A549 (cell line): ENCODE data around the gene HSPB1. TPM values are rescaled to one million over a fixed set of nuclear protein-coding genes. Genes with fewer than 3 reads are reported as not detected.
A peak's percentile ranks its signal among the peaks of the same experiment; 100 is the strongest.

Source experiments
- ATAC-seq, 2 experiments: fragments of 200-7000 bp in 1 of 2; fragments of >200 bp in 1 of 2; cut with Nextera tagmentation in 1 of 2; cut with Tn5 transposase in 1 of 2; 3 replicates each; pipeline versions ENCODE4 v1.8.0 to v1.9.1; 2018 to 2020; ENCODE audit warnings: mild to moderate bottlenecking in 1 of 2, moderate library complexity in 1 of 2
- CTCF ChIA-PET: fragments of 300-600 bp; sonication (Branson Sonifier 250); formaldehyde crosslinking; extraction: SDS; loops from one replicate; lab custom pipeline; 2021; ENCODE audit warnings: antibody characterized with exemption, inconsistent platforms; lab: Yijun Ruan, JAX
- POLR2A ChIA-PET: fragments of 350-600 bp; formaldehyde crosslinking; extraction: SDS; loops from one replicate; lab custom pipeline; 2021; ENCODE audit warnings: antibody characterized with exemption, inconsistent platforms; lab: Yijun Ruan, JAX
- DNase-seq, 2 experiments: peaks; one replicate each; pipeline versions ENCODE4 v3.0.0 to v3.0.0-alpha.2; 2011 to 2016; ENCODE audit warnings: low read depth in 1 of 2, low spot score in 1 of 2
- FAIRE-seq: peaks from 2 replicates; lab custom pipeline; 2011; peaks lifted over from hg19 to GRCh38; lab: Jason Lieb, UNC
- H3K27ac ChIP-seq, 2 experiments: fragments of >200 bp; sonication (Bioruptor Twin); formaldehyde crosslinking; 3 replicates each; pipeline ENCODE4 v1.5.1; 2016 to 2017
- H3K4me1 ChIP-seq: fragments of >200 bp; sonication (Bioruptor Twin); formaldehyde crosslinking; 3 replicates; pipeline ENCODE4 v1.6.1; 2016
- H3K4me2 ChIP-seq: fragments of >200 bp; sonication (Bioruptor Twin); formaldehyde crosslinking; 3 replicates; pipeline ENCODE4 v1.6.1; 2016
- H3K4me3 ChIP-seq: fragments of >200 bp; sonication (Bioruptor Twin); formaldehyde crosslinking; 3 replicates; pipeline ENCODE4 v1.5.1; 2016
- H3K9me3 ChIP-seq: fragments of >200 bp; sonication (Bioruptor Twin); formaldehyde crosslinking; 3 replicates; pipeline ENCODE4 v1.6.1; 2016
- BCL3 ChIP-seq: fragments of >200 bp; sonication (Bioruptor Twin); formaldehyde crosslinking; IDR thresholded peaks from 3 replicates; pipeline ENCODE4 v1.6.1; 2016
- CBX2 ChIP-seq: fragments of 200-600 bp; sonication (generic); IDR thresholded peaks from 2 replicates; pipeline ENCODE4 v1.6.1; 2016; ENCODE audit warnings: low read depth, mild to moderate bottlenecking, borderline replicate concordance
- CEBPB ChIP-seq, 2 experiments: fragments of >200 bp in 1 of 2; sonication (Bioruptor Twin) in 1 of 2; formaldehyde crosslinking in 1 of 2; IDR thresholded peaks; 2 replicates each; pipeline ENCODE4 v1.6.1; 2012 to 2016
- EHMT2 ChIP-seq: fragments of 200-600 bp; sonication (generic); IDR thresholded peaks from 2 replicates; pipeline ENCODE4 v1.6.1; 2016; ENCODE audit warnings: antibody characterized with exemption, low read depth, mild to moderate bottlenecking, moderate library complexity
- ELK1 ChIP-seq: fragments of 150-350 bp; IDR thresholded peaks from 2 replicates; pipeline ENCODE4 v1.6.1; 2014; ENCODE audit warnings: low read depth, mild to moderate bottlenecking, low read length
- FOSL2 ChIP-seq, 2 experiments: fragments of 450-650 bp in 1 of 2; fragments of >200 bp in 1 of 2; sonication (Bioruptor Twin) in 1 of 2; formaldehyde crosslinking; IDR thresholded peaks; 2 replicates each; pipeline versions ENCODE4 v1.5.0 to v1.6.1; 2016 to 2020; ENCODE audit warnings: mild to moderate bottlenecking in 1 of 2, moderate library complexity in 1 of 2
- FOXS1 ChIP-seq: fragments of 250-450 bp; sonication (Bioruptor Pico); IDR thresholded peaks from 2 replicates; pipeline ENCODE4 v1.5.0; 2020; ENCODE audit warnings: mild to moderate bottlenecking, moderate library complexity
- GATA3 ChIP-seq: IDR thresholded peaks from 2 replicates; pipeline ENCODE4 v1.6.1; 2012; ENCODE audit warnings: borderline replicate concordance
- HDAC2 ChIP-seq: fragments of 200-600 bp; sonication (generic); IDR thresholded peaks from 2 replicates; pipeline ENCODE4 v1.6.1; 2016
- HES2 ChIP-seq: fragments of >200 bp; sonication (Bioruptor Twin); formaldehyde crosslinking; IDR thresholded peaks from 2 replicates; pipeline ENCODE4 v1.6.1; 2016
- HMGXB4 ChIP-seq: fragments of 250-450 bp; sonication (Bioruptor Pico); IDR thresholded peaks from 2 replicates; pipeline ENCODE4 v1.5.0; 2021; ENCODE audit warnings: mild to moderate bottlenecking, moderate library complexity, borderline replicate concordance
- HOXB5 ChIP-seq: fragments of 250-450 bp; sonication (Bioruptor Pico); IDR thresholded peaks from 2 replicates; pipeline ENCODE4 v1.5.0; 2020; ENCODE audit warnings: mild to moderate bottlenecking, moderate library complexity
- MAFK ChIP-seq: fragments of 450-650 bp; IDR thresholded peaks from 2 replicates; pipeline ENCODE4 v1.6.1; 2014; ENCODE audit not compliant: partially characterized antibody
- MAX ChIP-seq: IDR thresholded peaks from 2 replicates; pipeline ENCODE4 v1.6.1; 2012
- NFE2L2 ChIP-seq: fragments of 150-350 bp; conservative IDR thresholded peaks from 2 replicates; pipeline ENCODE4 v1.6.1; 2014; ENCODE audit warnings: low read length
- NPAS2 ChIP-seq: fragments of 250-450 bp; sonication (Bioruptor Pico); IDR thresholded peaks from 2 replicates; pipeline ENCODE4 v1.8.0; 2022; ENCODE audit warnings: mild to moderate bottlenecking, moderate library complexity, borderline replicate concordance
- PBX3 ChIP-seq: IDR thresholded peaks from 2 replicates; pipeline ENCODE4 v1.6.1; 2012
- RAD21 ChIP-seq, 2 experiments: fragments of >200 bp in 1 of 2; sonication (Bioruptor Twin) in 1 of 2; formaldehyde crosslinking in 1 of 2; IDR thresholded peaks in 1 of 2; conservative IDR thresholded peaks in 1 of 2; 2 replicates in 1 of 2; 3 replicates in 1 of 2; pipeline ENCODE4 v1.6.1; 2012 to 2018; ENCODE audit warnings: inconsistent platforms in 1 of 2
- RARB ChIP-seq: fragments of 250-450 bp; sonication (Bioruptor Pico); IDR thresholded peaks from 2 replicates; pipeline ENCODE4 v1.8.0; 2021; ENCODE audit warnings: mild to moderate bottlenecking, moderate library complexity
- RFX5 ChIP-seq: fragments of 450-650 bp; IDR thresholded peaks from 2 replicates; pipeline ENCODE4 v1.7.1; 2014; ENCODE audit warnings: antibody characterized with exemption, mild to moderate bottlenecking, moderate library complexity
- ZNF302 ChIP-seq: fragments of 250-450 bp; sonication (Bioruptor Pico); IDR thresholded peaks from 2 replicates; pipeline ENCODE4 v1.9.0; 2021; ENCODE audit warnings: inconsistent platforms, mild to moderate bottlenecking, moderate library complexity
- WGBS: methylation state at CpG from one replicate; pipeline ENCODE4 v1.1.6; 2017; ENCODE audit errors: missing lambda C conversion rate; 5-methylcytosine and 5-hydroxymethylcytosine counted together
- polyA plus RNA-seq, 4 experiments: library from polyadenylated mRNA; depleted of rRNA in 3 of 4; stranded (reverse); fragments of >200 nt; fragmentation: RNase III in 1 of 4; extraction: RNeasy Plus Mini Kit Qiagen cat#74134 plus additional on column Dnase treatment in 1 of 4; gene quantifications; 2 replicates in 3 of 4; 3 replicates in 1 of 4; pipeline ENCODE4 v1.2.3, GENCODE V29; 2011 to 2017

The HSPB1 gene
- polyA plus RNA-seq, 2 of the 4 experiments (the other 2 are of a cell fraction): 209 to 620 TPM

- 53% methylated on average over 3 of the region's 3 CpGs for WGBS
- ATAC-seq (peak in 1 of 2 experiments; percentile 24; a peak in 3 of 6 replicates), FAIRE-seq (no peak), DNase-seq (no peak)
- peaks cover 92% of the 10 kb centered on the region for H3K4me1 ChIP-seq
- H3K4me3 ChIP-seq: no peak overlapping the region
- H3K4me2 ChIP-seq: peak overlapping the region; percentile 42
- ChIA-PET CTCF (interaction anchor here (1.3 to 2.2 kb wide), 3 partner anchors 10 to 15 kb away, joined by 3 to 7 read pairs (median 5); no protein-coding TSS in a partner anchor), POLR2A (no interaction called here)
- no peaks in the 10 kb centered on the region for H3K9me3 ChIP-seq
- TF ChIP-seq MAX (no peak), RFX5 (no peak), CBX2 (no peak), MAFK (peak; percentile 92), FOSL2 (IDR thresholded peaks at IDR 0.05) (no peak), FOSL2 (CRISPR knock-in tag; IDR thresholded peaks at IDR 0.05) (peak; percentile 25; the same call in 1 of the 2 replicates), NFE2L2 (peak; percentile 82)
- peak overlapping the region; percentile 61 to 79 for H3K27ac ChIP-seq
Measured at GRCh38 chr7:76340617-76341131, 38.2 kb downstream of the HSPB1 start.

- 92% methylated on average over 5 of the region's 5 CpGs for WGBS
- CTCF ChIA-PET: interaction anchor here (1.3 to 2.3 kb wide), 3 partner anchors 8 to 17 kb away, joined by 3 to 8 read pairs (median 5); partner anchors contain the start of gene YWHAG
Measured at GRCh38 chr7:76342222-76342621, 39.7 kb downstream of the HSPB1 start.

More at GRCh38 chr7:76342222-76342621, 39.7 kb downstream of the HSPB1 start:
- FAIRE-seq: no peak
- H3K4me3 ChIP-seq: no peak overlapping the region
- TF ChIP-seq RAD21 (conservative IDR thresholded peaks at IDR 0.05 in 1 of 2, IDR thresholded peaks at IDR 0.05 in 1 of 2) (no peak), ZNF302 (CRISPR knock-in tag) (no peak), ELK1 (no peak), HES2 (no peak), CEBPB (IDR thresholded peaks at IDR 0.05) (no peak), BCL3 (no peak), NPAS2 (no peak), HMGXB4 (CRISPR knock-in tag) (no peak), HOXB5 (CRISPR knock-in tag) (no peak), FOXS1 (CRISPR knock-in tag) (no peak), PBX3 (no peak), GATA3 (no peak), RARB (CRISPR knock-in tag) (no peak), MAX (no peak), EHMT2 (no peak), HDAC2 (no peak)
- ATAC-seq: peak in 1 of 2 experiments; percentile 23; a peak in 2 of 6 replicates
- H3K27ac ChIP-seq: peak overlapping the region in 1 of 2 experiments; percentile 79; a peak in 2 of 6 replicates
- H3K4me2 ChIP-seq: 0 out of 3 replicates have a peak overlapping the region, but pooled peaks have one; percentile 42
- DNase-seq: no peak
- H3K4me1 ChIP-seq: peaks cover 95% of the 10 kb centered on the region
- H3K9me3 ChIP-seq: no peaks in the 10 kb centered on the region
- POLR2A ChIA-PET: interaction anchor here (1.3 kb wide), 1 partner anchor 17 kb away, joined by 4 read pairs; the partner anchor contains the start of gene YWHAG
